ENCODE results near the gene GGT6. TPM values are rescaled to one million over a fixed set of nuclear protein-coding genes. Genes with fewer than 3 reads are reported as not detected.
A peak's percentile ranks its signal among the peaks of the same experiment; 100 is the strongest.

GGT6 gene
- total and polyA plus RNA-seq, 8 donors: 20.7 to 36.1 (median 32.9) TPM

DNA sequence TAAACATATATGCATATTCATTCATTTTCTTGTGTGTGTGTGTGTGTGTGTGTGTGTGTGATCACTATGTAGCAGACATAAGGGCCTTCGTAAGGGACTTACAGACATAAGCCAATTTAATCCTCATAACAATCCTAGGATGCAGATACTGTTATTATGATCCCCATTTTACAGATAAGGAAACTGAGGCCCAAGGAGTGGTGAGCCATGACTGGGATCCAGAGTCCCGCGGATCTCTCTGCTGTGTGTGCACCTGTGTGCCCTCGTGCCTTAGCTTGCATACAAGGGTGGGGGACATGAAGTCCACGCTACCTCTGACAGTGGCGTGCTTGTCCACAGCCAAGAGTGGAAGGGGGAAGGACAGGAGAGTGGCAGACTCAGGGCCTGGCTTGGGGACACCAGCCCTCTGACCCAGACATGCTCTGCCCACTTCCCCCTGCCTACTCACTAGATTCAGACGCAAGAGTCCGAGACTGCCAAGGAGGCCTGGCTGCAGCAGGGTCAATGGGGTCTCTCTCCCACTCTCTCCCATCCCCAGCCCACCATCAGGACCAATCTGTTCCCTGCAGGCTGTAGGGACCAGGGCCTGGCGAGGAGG, 14.2 kb upstream of the GGT6 start:
- 89 to 92% methylated on average over 9 of the region's 9 CpGs for WGBS, 2 donors
- Histone ChIP-seq H3K27ac (no peak overlapping the region), H3K4me1 (no peaks in the 10 kb centered on the region), H3K36me3 (no peaks in the 10 kb centered on the region), H3K27me3 (no peaks in the 10 kb centered on the region), H3K9me3 (no peaks in the 10 kb centered on the region), H3K4me3 (no peak overlapping the region)
- TF ChIP-seq, protein P1, sequence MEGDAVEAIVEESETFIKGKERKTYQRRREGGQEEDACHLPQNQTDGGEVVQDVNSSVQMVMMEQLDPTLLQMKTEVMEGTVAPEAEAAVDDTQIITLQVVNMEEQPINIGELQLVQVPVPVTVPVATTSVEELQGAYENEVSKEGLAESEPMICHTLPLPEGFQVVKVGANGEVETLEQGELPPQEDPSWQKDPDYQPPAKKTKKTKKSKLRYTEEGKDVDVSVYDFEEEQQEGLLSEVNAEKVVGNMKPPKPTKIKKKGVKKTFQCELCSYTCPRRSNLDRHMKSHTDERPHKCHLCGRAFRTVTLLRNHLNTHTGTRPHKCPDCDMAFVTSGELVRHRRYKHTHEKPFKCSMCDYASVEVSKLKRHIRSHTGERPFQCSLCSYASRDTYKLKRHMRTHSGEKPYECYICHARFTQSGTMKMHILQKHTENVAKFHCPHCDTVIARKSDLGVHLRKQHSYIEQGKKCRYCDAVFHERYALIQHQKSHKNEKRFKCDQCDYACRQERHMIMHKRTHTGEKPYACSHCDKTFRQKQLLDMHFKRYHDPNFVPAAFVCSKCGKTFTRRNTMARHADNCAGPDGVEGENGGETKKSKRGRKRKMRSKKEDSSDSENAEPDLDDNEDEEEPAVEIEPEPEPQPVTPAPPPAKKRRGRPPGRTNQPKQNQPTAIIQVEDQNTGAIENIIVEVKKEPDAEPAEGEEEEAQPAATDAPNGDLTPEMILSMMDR (IDR thresholded peaks at IDR 0.05): no peak
- intact Hi-C loops (cut with DNase I): no loop called here
- ATAC-seq (no peak), FAIRE-seq (no peak), DNase-seq (no peak)

DNA sequence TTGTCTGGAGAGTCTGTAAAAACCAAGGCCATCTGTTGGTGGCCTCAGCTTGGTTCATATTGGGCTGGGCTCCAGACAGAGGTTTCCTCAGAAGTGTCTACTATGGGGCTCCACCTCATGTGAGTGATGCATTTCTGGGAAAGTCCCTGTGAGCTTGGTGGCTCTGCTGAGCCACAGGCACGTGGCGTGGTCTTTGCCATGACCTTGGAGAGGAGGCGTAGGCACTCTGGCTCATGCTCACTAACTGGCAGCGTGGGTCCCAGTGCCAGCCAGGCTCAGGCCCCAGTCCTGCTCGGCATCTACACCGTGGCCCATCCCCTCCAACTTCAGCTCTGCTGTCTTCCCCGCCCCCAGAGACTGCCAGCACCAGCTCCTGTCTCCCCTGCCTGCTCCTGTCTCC, 13.3 kb upstream of the GGT6 start:
- H3K36me3 ChIP-seq: no peaks in the 10 kb centered on the region
- no peak overlapping the region for H3K27ac ChIP-seq
- H3K4me1 ChIP-seq: no peaks in the 10 kb centered on the region
- DNase-seq (peak in 1 of 6 donors; percentile 45), ATAC-seq (peak in 3 of 4 donors; percentile 49 to 91 (median 79)), FAIRE-seq (no peak)
- intact Hi-C loops (cut with DNase I): no loop called here
- TF ChIP-seq, protein P1 (IDR thresholded peaks at IDR 0.05): no peak
- H3K27me3 ChIP-seq: no peaks in the 10 kb centered on the region
- WGBS, 2 donors: 27 to 35% methylated on average over 7 of the region's 7 CpGs
- no peak overlapping the region for H3K4me3 ChIP-seq
- no peaks in the 10 kb centered on the region for H3K9me3 ChIP-seq

DNA sequence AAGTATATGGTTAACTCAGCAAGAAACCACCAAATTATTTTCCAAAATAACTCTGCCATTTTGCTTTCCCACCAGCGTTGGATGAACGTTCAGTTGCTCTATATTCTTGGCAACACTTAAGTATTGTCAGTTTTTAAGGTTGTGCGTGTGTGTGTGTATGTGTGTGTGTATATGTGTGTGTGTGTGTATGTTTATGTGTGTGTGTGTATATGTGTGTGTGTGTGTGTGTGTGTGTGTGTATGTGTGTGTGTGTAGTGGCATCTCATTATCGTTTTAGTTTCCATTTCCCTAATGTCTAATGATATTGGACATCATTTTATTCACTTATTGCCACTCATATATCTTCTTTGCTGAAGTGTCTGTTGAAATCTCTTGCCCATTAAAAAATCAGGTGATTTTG, 12.7 kb upstream of the GGT6 start:
- H3K4me3 ChIP-seq: no peak overlapping the region
- FAIRE-seq: no peak
- intact Hi-C loops (cut with DNase I): no loop called here
- no peak for ATAC-seq
- TF ChIP-seq, protein P1 (IDR thresholded peaks at IDR 0.05): no peak
- H3K27me3 ChIP-seq: no peaks in the 10 kb centered on the region
- WGBS, 2 donors: 59 to 66% methylated on average over 4 of the region's 4 CpGs
- no peak overlapping the region for H3K27ac ChIP-seq
- H3K9me3 ChIP-seq: no peaks in the 10 kb centered on the region
- H3K36me3 ChIP-seq: no peaks in the 10 kb centered on the region
- H3K4me1 ChIP-seq: no peaks in the 10 kb centered on the region
- no peak for DNase-seq

DNA sequence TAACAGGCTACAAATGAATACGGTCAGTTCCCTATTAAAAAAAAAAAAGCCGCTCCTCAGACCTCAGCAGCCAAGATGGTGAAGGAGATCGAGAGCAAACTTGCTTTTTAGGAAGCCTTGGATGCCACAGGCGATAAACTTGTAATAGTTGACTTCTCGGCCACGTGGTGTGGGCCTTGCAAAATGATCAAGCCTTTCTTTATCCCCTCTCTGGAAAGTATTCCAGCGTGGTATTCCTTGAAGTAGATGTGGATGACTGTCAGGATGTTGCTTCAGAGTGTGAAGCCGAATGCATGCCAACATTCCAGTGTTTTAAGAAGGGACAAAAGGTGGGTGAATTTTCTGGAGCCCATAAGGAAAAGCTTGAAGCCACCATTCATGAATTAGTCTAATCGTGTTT, 11.8 kb upstream of the GGT6 start:
- FAIRE-seq (no peak), DNase-seq (no peak), ATAC-seq (no peak)
- no peaks in the 10 kb centered on the region for H3K27me3 ChIP-seq
- TF ChIP-seq, protein P1 (IDR thresholded peaks at IDR 0.05): no peak
- no peaks in the 10 kb centered on the region for H3K36me3 ChIP-seq
- no peaks in the 10 kb centered on the region for H3K4me1 ChIP-seq
- H3K4me3 ChIP-seq: no peak overlapping the region
- 69 to 70% methylated on average over 9 of the region's 9 CpGs for WGBS, 2 donors
- intact Hi-C loops (cut with DNase I): no loop called here
- H3K9me3 ChIP-seq: no peaks in the 10 kb centered on the region
- no peak overlapping the region for H3K27ac ChIP-seq

DNA sequence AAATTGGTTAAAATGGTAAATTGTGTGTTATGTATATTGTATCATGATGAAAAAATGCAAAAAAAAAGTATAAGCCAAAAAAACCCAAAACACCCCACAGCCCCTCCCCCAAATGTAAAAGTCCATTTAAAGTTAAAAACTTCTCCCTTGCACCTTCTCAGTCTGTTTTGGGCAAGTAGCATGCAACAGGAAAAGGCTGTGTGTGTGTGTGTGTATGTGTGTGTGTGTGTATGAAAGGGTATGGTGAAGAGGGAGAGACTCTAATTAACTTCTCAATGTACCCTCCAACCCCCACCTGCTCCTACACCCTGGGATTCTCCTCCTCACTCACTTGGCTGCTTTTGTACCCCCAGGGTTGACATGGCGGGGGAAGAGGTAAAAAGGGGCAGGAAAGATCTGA, 9.2 kb upstream of the GGT6 start:
- no peak overlapping the region for H3K4me3 ChIP-seq
- ATAC-seq: no peak
- 90 to 100% methylated on average over 1 of the region's 1 CpG for WGBS, 2 donors
- no peaks in the 10 kb centered on the region for H3K27me3 ChIP-seq
- TF ChIP-seq, protein P1 (IDR thresholded peaks at IDR 0.05): no peak
- H3K4me1 ChIP-seq: no peaks in the 10 kb centered on the region
- no peaks in the 10 kb centered on the region for H3K36me3 ChIP-seq
- intact Hi-C loops (cut with DNase I): loop anchor here in 1 of 3 donors (5.0 kb wide), 1 partner anchor 58 kb away; no protein-coding TSS in a partner anchor
- no peak for DNase-seq
- FAIRE-seq: no peak
- no peaks in the 10 kb centered on the region for H3K9me3 ChIP-seq
- H3K27ac ChIP-seq: no peak overlapping the region

All from pancreas (tissue), 10 donors.